SJSA1 (cell line): ENCODE results near the gene THSD4. TPM values are rescaled to one million over a fixed set of nuclear protein-coding genes. Genes with fewer than 3 reads are reported as not detected.

ENCODE experiments used
- DNase-seq, 2 experiments: peaks; one replicate each; pipeline ENCODE4 v3.0.0-alpha.2; 2015 to 2020; ENCODE audit warnings: low spot score in 2 of 2, low read depth in 1 of 2
- H3K27ac ChIP-seq: fragments of 250-450 bp; sonication (Bioruptor Pico); 2 replicates; pipeline ENCODE4 v1.5.1; 2020; ENCODE audit warnings: mild to moderate bottlenecking, moderate library complexity
- H3K27me3 ChIP-seq: fragments of 250-450 bp; sonication (Bioruptor Pico); replicated peaks from 2 replicates; pipeline ENCODE4 v1.5.1; 2020; ENCODE audit warnings: mild to moderate bottlenecking, moderate library complexity
- H3K36me3 ChIP-seq: fragments of 250-450 bp; sonication (Bioruptor Pico); 2 replicates; pipeline ENCODE4 v1.5.1; 2020; ENCODE audit warnings: mild to moderate bottlenecking
- H3K4me1 ChIP-seq: fragments of 250-450 bp; sonication (Bioruptor Pico); replicated peaks from 2 replicates; pipeline ENCODE4 v1.6.1; 2021; ENCODE audit warnings: mild to moderate bottlenecking
- H3K4me3 ChIP-seq: fragments of 250-450 bp; sonication (Bioruptor Pico); 2 replicates; pipeline ENCODE4 v1.5.1; 2020; ENCODE audit warnings: mild to moderate bottlenecking
- H3K9me3 ChIP-seq: fragments of 250-450 bp; sonication (Bioruptor Pico); replicated peaks from 2 replicates; pipeline ENCODE4 v1.5.1; 2020; ENCODE audit warnings: mild to moderate bottlenecking
- total RNA-seq: library from RNA; depleted of rRNA; stranded (reverse); fragments of >200 nt; shearing (Covaris generic); gene quantifications from 2 replicates; pipeline ENCODE4 v1.2.3, GENCODE V29; 2014

The THSD4 gene
- total RNA-seq, 1 experiment from 2014 or later = 14.6 TPM

DNA sequence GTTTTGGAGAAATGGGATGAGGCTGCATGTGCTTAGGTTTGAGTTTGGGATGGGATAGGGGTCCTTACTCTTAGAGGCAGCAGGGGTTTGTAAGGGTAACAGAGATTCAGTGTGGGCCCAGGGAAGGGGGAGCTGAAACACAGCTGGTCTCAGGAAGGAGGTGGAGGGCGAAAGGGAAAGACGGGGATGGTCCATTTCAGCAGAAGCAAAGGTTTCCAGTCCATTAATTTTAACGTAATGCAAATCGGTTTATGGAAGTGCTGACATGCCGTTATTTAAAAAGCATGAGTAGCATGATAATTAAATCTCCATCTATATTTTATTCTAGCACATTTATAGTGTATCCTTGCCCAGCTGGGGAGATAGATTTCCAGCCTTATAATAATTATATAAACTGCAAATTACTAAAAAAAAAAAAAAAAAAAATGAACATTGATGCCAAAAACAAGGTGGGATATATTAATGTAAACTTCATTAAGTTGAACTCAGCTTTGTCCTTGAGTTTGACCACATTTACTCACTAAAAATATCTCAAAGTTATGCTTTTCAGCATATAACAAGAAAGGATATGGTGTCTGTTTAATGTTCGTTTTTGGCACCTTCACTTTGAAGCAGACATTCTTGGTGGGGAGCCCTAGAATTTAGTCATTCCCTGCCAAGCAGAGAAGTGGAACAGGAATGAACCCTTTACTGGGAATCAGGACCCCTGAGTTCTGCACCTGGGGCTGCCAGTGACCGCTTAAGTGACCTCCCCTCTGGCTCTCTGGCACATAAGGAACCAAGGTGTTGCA, 234.7 kb downstream of the THSD4 start:
- H3K27me3 ChIP-seq = no peaks in the 10 kb centered on the region
- no peak overlapping the region for H3K4me3 ChIP-seq
- H3K9me3 ChIP-seq = no peaks in the 10 kb centered on the region
- no peak for DNase-seq
- no peak overlapping the region for H3K27ac ChIP-seq
- 0 out of 2 replicates have a peak, but pooled peaks cover 3% of the 10 kb centered on the region for H3K4me1 ChIP-seq
- no peaks in the 10 kb centered on the region for H3K36me3 ChIP-seq

DNA sequence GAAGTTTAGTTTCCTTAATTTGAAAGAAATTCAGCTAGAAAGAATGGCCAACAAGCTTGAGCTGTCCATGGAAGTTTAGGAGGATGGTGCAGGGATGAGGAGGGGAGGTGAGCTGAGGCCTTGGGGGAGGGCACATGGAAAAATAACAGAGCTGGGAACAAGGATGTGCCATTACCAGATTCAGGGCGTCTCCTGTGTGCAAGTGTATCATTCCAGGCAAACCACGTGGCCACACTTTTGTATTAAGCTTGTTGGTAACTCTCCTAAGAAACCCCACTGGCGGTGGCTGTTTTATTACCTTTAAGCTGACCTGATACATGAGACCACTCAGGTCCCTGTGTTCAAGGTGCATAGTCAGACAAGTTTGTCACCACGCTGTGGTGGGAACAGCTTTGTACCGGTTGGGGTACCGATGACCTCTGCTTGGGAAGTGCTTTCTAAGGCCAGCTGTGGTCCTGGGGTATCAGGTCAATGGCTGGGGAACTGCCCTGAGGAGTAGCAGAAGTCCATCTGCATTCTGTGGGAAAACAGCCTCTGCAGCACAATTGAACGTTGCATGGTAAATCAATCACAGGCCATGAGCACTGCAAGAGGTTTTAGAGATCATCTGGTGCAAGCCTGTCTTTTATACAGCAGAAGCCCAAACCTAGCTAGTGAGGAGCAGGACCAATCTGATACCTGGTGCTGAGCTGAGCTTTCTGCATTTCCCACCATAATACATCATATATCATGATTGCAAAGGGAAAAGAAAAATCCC, 235.5 kb downstream of the THSD4 start:
- no peak overlapping the region for H3K4me3 ChIP-seq
- H3K27me3 ChIP-seq = no peaks in the 10 kb centered on the region
- no peak for DNase-seq
- H3K36me3 ChIP-seq = no peaks in the 10 kb centered on the region
- no peaks in the 10 kb centered on the region for H3K9me3 ChIP-seq
- 0 out of 2 replicates have a peak, but pooled peaks cover 3% of the 10 kb centered on the region for H3K4me1 ChIP-seq
- no peak overlapping the region for H3K27ac ChIP-seq

DNA sequence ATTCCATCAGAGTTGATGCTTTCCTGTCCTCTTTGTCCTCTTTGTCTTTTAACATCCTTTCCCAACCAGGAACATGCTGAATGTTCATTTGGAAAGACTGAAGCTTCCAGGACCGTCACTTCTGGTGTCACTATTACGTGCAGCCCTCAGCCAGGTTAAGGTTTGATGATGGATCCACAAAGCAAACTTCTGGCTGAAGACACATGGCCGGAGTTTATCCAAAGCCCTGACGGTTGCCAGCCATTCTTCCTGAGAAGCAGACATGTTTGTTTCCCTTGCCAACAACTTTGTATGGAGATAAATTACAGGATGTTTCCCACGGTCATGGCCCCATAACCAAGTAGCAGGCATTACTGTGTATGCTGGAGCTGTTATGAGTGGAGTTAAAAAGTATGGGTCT, 236.9 kb downstream of the THSD4 start:
- no peaks in the 10 kb centered on the region for H3K27me3 ChIP-seq
- no peaks in the 10 kb centered on the region for H3K9me3 ChIP-seq
- no peak overlapping the region for H3K4me3 ChIP-seq
- no peak for DNase-seq
- H3K4me1 ChIP-seq = 0 out of 2 replicates have a peak, but pooled peaks cover 3% of the 10 kb centered on the region
- no peak overlapping the region for H3K27ac ChIP-seq
- H3K36me3 ChIP-seq = no peaks in the 10 kb centered on the region

DNA sequence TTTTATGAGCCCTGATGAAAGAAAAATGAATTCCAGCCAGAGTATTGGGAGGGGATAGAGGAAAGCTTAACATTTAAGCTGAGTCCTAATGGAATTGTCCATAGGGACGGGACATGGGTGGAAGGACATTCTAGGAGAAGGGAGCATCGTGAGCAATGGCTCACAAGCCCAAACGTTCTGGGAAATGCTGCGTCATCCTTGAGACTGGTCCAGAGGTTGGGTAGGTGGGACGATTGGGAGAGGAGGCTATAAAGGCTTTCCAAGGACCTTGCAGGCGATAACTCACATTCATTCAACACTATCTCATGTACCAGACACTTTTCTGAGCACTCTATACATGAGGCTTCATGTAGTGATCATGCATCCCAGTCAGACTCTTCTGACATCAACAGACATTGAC, 237.5 kb downstream of the THSD4 start:
- no peaks in the 10 kb centered on the region for H3K9me3 ChIP-seq
- no peak overlapping the region for H3K27ac ChIP-seq
- 0 out of 2 replicates have a peak, but pooled peaks cover 3% of the 10 kb centered on the region for H3K4me1 ChIP-seq
- no peaks in the 10 kb centered on the region for H3K27me3 ChIP-seq
- DNase-seq = no peak
- H3K4me3 ChIP-seq = no peak overlapping the region
- H3K36me3 ChIP-seq = no peaks in the 10 kb centered on the region

DNA sequence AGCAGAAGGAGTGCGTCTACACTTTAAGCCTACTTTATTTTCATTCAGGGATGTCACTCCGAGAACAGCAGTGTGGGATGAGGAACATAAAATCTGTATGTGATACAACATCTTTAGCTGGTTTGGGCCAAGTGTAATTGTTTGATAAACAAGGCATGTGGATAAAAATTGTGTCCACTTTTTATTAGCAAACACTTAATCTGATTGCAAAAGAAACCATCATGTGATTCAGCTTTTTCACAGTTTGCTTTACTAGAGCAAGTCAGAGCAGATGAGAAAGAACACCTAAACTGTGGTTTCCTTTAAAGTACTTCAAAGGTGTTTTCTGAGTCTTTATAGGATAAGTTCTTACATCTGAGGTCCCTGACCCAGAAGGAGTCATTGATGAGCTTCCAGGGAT, 237.9 kb downstream of the THSD4 start:
- no peak overlapping the region for H3K27ac ChIP-seq
- no peak overlapping the region for H3K4me3 ChIP-seq
- H3K36me3 ChIP-seq = no peaks in the 10 kb centered on the region
- no peaks in the 10 kb centered on the region for H3K27me3 ChIP-seq
- DNase-seq = no peak
- 0 out of 2 replicates have a peak, but pooled peaks cover 3% of the 10 kb centered on the region for H3K4me1 ChIP-seq
- no peaks in the 10 kb centered on the region for H3K9me3 ChIP-seq

DNA sequence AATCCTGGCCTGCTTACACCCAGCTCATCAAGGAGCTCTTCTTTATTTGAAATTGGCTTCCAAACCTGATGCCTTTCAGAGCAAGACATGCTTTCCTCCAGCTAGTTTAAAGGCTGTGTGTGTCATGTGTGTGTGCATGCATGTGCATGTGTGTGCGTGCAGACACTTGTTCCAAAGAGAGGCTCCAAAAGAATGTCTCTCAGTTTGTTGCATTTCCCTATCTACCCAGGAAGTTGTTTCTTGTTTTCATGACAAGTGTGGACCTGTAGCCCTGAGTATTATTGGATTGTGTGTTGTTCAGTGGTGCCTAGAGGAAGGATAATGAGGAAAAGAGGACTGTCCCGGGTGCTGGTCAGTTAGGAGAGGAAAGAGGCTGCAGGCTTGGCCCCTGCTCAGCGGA, 240.0 kb downstream of the THSD4 start:
- no peaks in the 10 kb centered on the region for H3K4me1 ChIP-seq
- no peaks in the 10 kb centered on the region for H3K9me3 ChIP-seq
- no peak for DNase-seq
- H3K27ac ChIP-seq = no peak overlapping the region
- no peaks in the 10 kb centered on the region for H3K27me3 ChIP-seq
- H3K4me3 ChIP-seq = no peak overlapping the region
- no peaks in the 10 kb centered on the region for H3K36me3 ChIP-seq

DNA sequence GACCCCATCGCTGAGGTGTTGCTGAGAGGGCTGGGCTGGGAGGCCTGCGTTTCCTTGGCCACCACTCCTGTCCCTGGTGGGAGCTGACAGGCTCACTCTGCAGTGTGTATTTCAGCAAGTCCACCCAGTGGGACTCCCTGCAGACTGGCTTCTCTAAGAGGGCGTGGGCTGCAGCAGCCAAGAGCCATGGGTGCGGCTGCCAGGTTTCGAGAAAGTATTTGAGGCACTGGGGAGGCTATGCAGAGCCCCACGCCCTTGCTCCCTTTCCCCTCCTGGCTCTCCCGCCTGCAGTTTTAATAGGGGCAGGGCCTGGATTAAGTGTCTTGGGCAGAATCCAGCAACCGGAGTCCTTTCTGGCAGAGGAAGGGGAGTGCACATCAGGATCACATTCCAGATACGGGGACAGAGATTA, 242.1 kb downstream of the THSD4 start:
- H3K27me3 ChIP-seq = no peaks in the 10 kb centered on the region
- H3K4me3 ChIP-seq = no peak overlapping the region
- no peak for DNase-seq
- no peak overlapping the region for H3K27ac ChIP-seq
- H3K4me1 ChIP-seq = no peaks in the 10 kb centered on the region
- H3K9me3 ChIP-seq = no peaks in the 10 kb centered on the region
- H3K36me3 ChIP-seq = no peaks in the 10 kb centered on the region

DNA sequence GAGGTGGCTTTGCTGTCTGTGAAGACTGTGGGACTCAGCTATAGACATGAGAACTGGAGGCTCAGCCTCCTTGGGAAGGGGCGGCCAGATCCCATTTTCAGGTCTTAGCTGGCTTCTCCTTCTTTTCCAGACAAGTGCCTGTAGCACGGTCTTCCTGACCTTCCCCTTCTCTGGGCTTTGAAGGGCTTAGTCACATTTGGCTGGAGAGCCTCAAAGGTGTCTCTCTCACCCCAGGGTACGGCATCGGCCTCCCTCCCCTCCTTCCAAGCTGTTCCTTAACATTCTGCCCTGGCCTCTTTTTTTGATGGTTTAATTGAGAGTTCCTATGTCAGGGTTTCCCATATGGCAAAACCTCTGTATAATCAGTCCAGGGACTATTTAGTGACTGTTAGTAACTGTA, 242.7 kb downstream of the THSD4 start:
- Histone ChIP-seq H3K36me3 (no peaks in the 10 kb centered on the region), H3K4me3 (no peak overlapping the region), H3K27me3 (no peaks in the 10 kb centered on the region), H3K4me1 (no peaks in the 10 kb centered on the region), H3K27ac (no peak overlapping the region), H3K9me3 (no peaks in the 10 kb centered on the region)
- DNase-seq = no peak

DNA sequence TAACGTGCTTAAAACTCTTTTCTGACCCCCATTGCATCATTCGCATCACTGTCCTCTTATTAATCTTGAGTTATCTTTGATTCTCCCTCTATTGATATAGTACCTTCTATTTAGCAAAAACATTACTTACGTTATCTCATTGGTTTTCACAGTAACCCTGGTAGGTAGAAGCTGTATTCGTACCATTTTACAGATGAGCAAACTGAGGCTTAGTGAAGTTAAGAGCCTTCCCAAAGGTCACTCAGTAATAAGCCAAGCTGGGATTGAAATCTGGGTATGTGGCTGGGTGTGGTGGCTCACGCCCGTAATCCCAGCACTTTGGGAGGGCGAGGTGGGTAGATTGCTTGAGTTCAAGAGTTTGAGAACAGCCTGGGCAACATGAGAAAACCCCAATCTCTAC, 244.0 kb downstream of the THSD4 start:
- no peaks in the 10 kb centered on the region for H3K9me3 ChIP-seq
- no peak for DNase-seq
- no peaks in the 10 kb centered on the region for H3K4me1 ChIP-seq
- H3K27me3 ChIP-seq = no peaks in the 10 kb centered on the region
- no peaks in the 10 kb centered on the region for H3K36me3 ChIP-seq
- no peak overlapping the region for H3K4me3 ChIP-seq
- no peak overlapping the region for H3K27ac ChIP-seq

DNA sequence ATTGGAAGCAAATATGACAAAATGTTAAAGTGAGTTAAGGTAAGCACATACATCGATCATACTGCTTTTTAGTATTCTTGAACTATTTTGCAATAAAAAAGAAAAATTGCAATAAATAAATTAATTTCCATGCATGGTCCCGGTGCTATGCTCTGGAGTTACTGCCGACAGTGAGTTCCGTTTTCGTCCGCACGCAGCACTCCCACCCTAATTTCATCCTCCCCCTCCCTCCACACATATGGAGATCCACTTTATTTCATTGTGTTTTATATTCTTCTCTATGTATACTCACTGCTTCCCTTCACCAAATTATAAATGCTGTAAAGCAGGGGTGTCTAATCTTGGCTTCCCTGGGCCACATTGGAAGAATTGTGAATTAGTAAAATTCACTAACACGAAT, 247.3 kb downstream of the THSD4 start:
- H3K4me1 ChIP-seq = peaks cover 9% of the 10 kb centered on the region
- H3K4me3 ChIP-seq = no peak overlapping the region
- no peak overlapping the region for H3K27ac ChIP-seq
- no peaks in the 10 kb centered on the region for H3K27me3 ChIP-seq
- no peaks in the 10 kb centered on the region for H3K36me3 ChIP-seq
- no peaks in the 10 kb centered on the region for H3K9me3 ChIP-seq
- DNase-seq = no peak

DNA sequence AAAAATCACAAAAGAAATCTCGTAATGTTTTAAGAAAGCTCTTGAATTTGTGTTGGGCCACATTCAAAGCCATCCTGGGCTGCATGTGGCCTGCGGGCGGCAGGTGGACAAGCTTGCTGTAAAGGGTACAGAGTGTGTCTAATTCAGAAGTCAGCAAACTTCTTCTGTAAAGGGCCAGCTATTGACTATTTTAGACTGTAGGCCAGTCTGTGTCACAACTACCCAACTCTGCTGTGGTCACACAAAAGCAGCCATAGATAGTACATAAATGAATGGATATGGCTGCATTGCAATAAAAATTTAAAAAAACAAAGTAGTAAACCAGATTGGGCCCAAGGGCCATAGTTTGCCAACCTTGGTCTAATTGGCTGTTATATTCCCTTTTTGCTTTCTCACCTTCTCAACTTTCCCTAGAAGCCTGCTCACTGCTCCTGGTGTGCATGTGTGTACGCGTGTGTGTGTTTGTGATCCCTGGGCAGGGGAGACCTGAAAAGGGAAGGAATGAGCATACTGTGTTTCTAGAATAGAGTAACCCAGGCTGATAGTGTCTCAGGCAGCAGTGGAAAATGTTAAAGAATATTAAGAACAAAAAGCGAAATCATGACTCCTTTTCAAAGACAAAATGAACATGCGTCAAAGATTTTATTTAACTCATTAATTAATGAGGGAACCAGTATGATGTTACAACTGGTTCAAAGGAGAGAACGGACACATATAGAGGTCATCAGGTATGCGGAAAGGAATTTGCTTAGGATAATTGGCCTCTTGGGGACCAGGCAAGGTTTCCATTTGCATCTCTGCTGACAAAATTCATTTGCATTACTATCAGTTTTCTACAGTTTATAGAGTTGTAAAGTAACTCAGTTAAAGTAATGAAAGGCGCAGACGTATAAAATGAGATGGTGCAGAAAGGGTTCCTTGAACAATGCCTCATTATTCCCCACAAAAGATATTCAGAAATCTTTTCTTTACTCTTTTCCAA, 248.0 kb downstream of the THSD4 start:
- no peak for DNase-seq
- H3K27ac ChIP-seq = no peak overlapping the region
- no peaks in the 10 kb centered on the region for H3K36me3 ChIP-seq
- H3K4me1 ChIP-seq = peaks cover 9% of the 10 kb centered on the region
- H3K27me3 ChIP-seq = no peaks in the 10 kb centered on the region
- H3K4me3 ChIP-seq = no peak overlapping the region
- no peaks in the 10 kb centered on the region for H3K9me3 ChIP-seq

DNA sequence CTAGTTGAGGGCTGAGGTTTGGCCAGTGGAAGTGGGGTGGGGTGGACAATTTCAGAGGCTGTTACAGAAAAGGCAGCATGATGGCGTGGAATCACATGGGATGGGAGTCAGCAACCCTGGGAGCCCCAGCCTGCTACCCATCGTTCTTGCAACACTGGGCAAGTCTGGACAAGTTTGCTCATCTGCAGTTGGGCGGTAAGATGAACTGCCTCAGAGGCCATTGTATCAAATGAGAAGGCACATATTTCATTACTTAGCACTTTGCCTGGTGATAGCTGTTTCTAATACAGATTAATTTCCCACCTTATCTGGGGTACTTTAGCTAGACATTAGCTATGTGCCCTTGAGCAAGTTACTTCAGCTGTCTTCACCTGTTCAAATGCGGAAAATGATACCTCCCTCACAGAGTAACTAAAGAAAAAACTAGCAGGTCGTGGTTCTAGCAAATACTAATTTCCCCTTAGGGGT, 248.9 kb downstream of the THSD4 start:
- Histone ChIP-seq H3K27ac (no peak overlapping the region), H3K27me3 (no peaks in the 10 kb centered on the region), H3K4me1 (peaks cover 9% of the 10 kb centered on the region), H3K36me3 (no peaks in the 10 kb centered on the region), H3K9me3 (no peaks in the 10 kb centered on the region), H3K4me3 (no peak overlapping the region)
- no peak for DNase-seq

DNA sequence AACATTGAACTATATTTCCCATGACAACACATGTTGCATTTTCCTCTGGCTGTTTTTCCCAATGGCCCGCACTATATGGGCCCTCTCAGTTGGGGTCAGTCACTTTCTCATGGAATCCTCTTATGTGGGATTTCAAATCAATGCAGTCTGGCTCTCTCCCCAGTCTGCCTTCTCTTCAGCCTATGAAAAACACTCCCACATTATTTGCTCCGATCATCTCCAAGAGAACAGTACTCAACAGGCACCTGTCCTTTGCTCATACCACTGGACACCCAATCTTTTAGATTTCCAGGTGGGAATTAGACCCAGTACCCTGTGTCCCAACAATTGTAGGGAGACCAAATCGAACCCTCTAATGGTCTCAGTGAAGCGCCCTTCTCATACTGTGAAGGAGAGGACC, 251.3 kb downstream of the THSD4 start:
- Histone ChIP-seq H3K27ac (no peak overlapping the region), H3K36me3 (no peaks in the 10 kb centered on the region), H3K4me3 (no peak overlapping the region), H3K27me3 (no peaks in the 10 kb centered on the region), H3K4me1 (peaks cover 9% of the 10 kb centered on the region), H3K9me3 (no peaks in the 10 kb centered on the region)
- DNase-seq = no peak
